Hematopoietic multipotent progenitor cell (in vitro differentiated cells): ENCODE measurements around the gene OMP. TPM values are rescaled to one million over a fixed set of nuclear protein-coding genes. Genes with fewer than 3 reads are reported as not detected.

Experiments used
- DNase-seq, 3 donors: peaks; one replicate each; pipeline ENCODE4 v3.0.0-alpha.2; 2011 to 2015; ENCODE audit warnings: low read depth in 2 of 3, low spot score in 2 of 3
- total RNA-seq: library from RNA; depleted of rRNA; stranded (reverse); fragments of >200 nt; gene quantifications from one replicate; pipeline ENCODE4 v1.2.3, GENCODE V29; 2012

OMP gene
- total RNA-seq, 1 donor = not detected

- no peak for DNase-seq
These were observed 33.4 kb downstream of the OMP start for GRCh38 chr11:77136074-77136473.

DNA sequence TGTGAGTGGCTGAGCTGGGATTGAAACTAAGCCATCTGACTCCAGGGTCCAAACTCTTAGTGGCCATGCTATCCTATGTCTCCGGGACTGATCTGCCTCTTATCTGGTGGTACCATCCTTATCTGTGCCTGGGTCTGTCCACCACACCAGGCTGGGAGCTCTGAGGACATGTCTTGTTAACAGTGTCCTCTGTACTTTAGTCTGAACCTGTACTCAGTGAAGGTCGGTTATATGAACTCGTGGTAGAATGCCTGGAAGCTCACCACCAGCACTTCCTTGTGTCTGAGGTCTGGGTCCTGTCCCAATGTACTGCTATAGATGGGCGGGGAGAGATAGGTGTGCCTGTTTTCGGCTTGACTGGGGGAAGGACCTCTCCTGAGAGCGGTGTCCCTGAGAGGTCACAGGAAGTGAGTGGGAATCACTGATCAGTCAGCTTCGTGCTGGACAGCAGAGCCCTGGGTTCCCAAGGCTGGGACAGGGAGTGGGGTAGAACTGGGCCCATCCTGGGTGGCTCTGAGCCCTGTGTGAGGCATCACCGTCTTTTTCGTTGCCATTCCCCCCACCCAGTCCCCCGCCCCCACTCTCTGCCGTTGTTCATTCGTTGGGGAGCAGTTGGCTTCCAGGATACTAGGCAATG, 34.3 kb downstream of the OMP start:
- DNase-seq = no peak

DNA sequence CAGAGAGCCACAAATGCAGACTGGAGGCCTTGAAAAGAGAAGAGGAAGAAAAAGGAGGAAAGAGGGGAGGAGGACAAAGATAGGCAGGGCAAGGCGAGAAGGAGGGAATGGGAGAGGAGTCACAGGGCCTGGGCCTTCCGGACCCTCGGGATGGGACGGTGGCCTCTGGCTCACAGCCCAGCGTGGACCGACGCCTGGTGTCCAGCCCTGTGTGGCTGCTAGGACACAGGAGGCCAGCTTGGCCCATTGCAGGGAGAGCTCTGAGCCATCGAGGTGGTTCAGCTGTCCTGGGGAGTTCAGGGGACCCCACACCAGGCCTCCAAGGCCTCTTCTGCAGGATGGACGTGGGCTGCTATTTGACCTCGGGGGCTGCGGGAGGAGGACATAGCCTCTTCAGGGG, 34.8 kb downstream of the OMP start:
- no peak for DNase-seq

DNA sequence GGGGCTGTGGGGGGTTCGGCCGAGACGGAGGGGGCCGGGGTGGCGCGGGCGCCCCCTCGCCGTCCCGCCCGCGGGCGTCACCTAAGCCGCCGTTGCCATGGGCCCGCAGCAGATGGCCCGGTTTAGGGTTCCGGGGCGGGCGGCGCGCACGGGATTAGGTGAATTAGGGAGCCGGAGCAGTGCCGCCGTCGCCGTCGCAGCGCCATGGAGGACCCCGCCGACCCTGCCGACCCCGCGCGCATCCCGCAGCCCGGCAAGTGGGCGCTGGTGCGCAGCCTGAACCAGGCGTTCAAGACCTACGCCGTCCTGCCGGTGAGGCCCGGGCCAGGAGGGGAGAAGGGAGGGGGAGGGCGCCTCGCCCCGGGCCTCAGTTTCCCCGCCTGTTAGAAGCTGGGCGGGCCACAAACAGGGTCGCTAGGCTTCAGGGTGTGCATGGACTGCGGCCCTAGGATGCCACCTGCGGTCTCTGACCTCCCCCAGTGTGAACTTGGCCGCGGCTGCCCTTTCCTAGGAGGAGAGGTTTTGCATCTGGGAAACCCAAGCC, 35.5 kb downstream of the OMP start:
- no peak for DNase-seq

DNA sequence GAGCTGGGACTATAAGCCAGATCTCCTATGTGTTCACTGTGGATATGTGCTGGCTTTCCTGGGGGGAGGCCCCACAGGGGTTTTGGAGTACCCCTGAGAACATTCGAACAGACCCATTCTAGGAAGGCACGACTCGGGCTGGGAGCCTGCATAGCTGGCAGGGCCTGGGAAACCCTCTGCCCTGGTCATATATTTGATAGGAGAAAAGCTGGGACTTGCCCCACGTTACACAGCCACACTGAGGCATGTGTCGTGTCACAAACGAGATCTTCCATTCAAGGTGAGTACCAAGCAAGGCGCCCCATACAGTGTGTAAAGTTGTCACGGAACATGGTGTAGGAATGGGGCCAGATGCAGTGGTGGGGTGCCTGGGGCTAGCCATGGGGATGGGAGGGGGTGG, 36.6 kb downstream of the OMP start:
- DNase-seq = no peak

DNA sequence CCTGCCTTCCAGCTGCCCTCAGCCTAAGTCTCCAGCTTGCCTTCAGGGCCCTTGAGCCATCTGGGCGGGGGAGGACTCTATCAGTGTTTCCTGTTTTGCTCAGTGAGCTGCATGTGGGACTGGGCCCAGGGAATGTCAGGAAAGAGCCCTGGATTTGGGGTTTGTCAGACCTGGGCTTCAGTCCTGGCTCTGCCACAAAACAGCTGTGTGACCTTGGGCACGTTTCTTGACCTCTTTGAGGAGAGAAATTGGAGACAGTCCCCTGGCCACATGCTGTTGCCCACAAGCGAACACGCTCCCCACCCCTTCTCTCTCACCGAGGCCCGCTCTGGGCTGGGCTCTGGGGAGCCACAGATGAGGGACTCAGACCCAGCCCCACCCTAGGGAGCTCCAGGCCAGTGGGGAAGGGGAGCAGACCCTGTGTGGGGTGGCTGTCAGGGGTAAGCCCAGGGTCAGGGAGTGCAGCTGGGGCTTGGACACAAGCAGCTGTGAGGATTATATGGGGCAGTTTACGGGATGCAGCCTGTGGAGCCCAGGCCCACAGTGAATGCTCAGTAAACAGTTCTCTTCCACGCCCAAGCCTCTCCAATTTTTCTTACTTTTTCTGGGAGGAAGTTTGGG, 37.7 kb downstream of the OMP start:
- DNase-seq = no peak

DNA sequence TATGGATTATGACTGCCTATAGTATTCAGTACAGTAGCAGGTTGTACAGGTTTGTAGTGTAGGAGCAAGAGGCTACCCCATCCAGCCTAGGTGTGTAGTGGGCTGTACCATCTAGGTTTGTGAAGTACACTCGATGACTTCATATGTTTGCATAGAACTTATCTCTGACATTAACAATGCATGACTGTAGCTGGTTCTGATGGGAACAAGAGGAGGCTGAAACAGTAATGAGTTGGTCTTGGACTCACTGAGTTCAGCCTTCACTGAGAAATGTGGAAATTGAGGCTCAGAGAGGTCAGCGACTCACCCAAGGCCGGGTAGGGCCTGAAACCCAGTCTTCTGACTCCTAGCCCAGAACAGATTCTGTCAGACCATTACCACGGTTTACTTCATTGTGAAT, 38.4 kb downstream of the OMP start:
- DNase-seq = no peak

DNA sequence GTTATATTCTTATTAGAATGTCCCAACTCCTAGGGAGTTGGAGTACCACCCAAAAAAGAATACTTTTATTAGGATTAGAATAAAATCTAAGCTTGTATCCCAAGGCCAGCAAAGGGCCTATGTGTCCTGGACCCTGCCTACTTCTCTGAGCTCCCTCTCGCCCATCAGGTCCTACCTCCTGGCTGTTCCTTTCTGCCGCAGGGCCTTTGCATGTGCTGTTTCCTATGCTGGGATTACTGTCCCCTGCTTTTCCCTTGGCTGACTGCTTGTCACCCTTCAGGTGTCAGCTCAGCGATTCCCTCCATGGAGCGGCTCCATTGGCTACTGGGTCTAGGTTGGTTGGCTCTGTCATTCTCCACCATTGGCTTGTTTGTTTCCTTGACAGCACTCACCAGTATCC, 38.8 kb downstream of the OMP start:
- DNase-seq = no peak

- peak in 2 of 3 donors; percentile 46 to 74 for DNase-seq
These were observed 39.7 kb downstream of the OMP start for GRCh38 chr11:77142091-77142975.

DNA sequence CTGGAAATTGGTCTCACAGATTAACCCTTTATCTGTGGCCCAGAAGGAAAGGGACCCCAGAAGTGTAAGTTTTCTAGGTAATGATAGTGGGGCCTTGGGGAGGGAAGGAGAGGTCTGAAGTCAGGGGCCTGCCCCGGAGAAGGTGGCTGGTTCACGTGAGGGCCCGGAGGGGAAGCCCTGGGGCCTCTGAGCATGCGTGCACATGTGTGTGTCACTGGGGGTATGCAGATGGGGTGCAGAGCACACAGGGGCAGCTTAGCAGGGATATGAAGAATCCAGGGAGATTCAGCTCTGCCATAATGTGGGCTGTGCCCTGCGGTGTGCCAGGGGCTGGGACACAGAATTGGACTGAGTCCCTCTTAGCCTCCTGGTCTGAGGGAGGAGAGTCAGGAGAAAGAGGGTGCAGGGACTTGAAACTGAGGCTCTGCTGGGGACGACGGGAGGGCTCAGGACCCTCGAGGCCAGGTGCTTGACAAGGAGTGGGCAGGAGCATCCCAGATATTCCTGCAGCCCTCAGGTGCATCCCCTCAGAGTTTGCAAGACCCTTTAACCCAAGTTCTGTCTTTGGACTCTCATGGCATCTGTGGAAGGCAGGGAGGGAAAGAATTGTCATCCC, 40.9 kb downstream of the OMP start:
- no peak for DNase-seq

DNA sequence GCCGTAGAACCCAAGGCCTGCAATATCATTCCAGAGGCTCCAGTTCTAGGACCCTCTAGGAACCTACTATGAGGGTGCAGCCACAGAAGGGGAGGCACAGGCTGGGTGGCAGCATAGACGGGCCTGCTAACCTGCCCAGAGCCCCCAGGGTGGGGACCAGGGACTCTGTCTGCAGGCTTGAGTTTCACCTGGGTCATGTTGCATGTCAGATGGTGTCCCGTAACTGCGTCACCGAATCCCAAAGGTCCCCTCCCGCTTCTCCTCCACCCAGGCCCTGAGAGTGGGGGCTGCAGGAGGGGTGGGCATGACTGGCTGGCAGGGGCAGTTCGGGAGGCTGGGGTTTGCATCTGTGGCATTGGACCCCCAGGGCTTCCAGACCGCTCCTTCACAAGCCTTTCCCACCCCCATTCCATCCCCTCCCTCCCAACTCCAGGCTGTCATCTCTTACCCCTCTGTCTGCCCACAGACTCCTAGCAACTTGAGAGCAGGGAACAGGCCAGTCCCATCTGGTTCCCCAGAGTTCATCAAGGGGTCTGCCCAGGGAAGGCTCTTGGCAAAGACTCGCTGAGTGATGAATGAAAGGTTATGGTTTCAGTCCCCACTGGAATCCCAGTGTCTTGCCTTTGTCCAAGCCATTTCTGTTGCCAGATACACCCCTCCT, 41.7 kb downstream of the OMP start:
- DNase-seq = no peak

GRCh38 chr11:77144857-77145428, 42.3 kb downstream of the OMP start:
- DNase-seq = no peak

GRCh38 chr11:77146261-77147035, 43.8 kb downstream of the OMP start:
- DNase-seq = no peak

- no peak for DNase-seq
These were observed 44.3 kb downstream of the OMP start for GRCh38 chr11:77147036-77147315.

- peak in 2 of 3 donors; percentile 72 to 77 for DNase-seq
These were observed 45.2 kb downstream of the OMP start for GRCh38 chr11:77147668-77148321.

- DNase-seq = no peak
These were observed 46.5 kb downstream of the OMP start for GRCh38 chr11:77148963-77149715.

- no peak for DNase-seq
These were observed 47.2 kb downstream of the OMP start for GRCh38 chr11:77149716-77150392.

- DNase-seq = no peak
These were observed 48.2 kb downstream of the OMP start for GRCh38 chr11:77150836-77151235.
